ENCODE data around the gene DNAI2.

DNAI2 gene

GRCh38 chr17:74299226-74300009 lies 25.4 kb downstream of the DNAI2 start:
- no peak for DNase-seq (ENCODE audit: extremely low read depth in 1 of 2, low read depth in 1 of 2)

- no peak for DNase-seq (ENCODE audit: extremely low read depth in 1 of 2, low read depth in 1 of 2)
Observed at GRCh38 chr17:74303305-74303704, 29.3 kb downstream of the DNAI2 start.

GRCh38 chr17:74304184-74304583 lies 30.1 kb downstream of the DNAI2 start:
- DNase-seq (ENCODE audit: extremely low read depth in 1 of 2, low read depth in 1 of 2): no peak

- DNase-seq (ENCODE audit: extremely low read depth in 1 of 2, low read depth in 1 of 2): no peak
Observed at GRCh38 chr17:74305865-74306654, 32.0 kb downstream of the DNAI2 start.

- no peak for DNase-seq (ENCODE audit: extremely low read depth in 1 of 2, low read depth in 1 of 2)
Observed at GRCh38 chr17:74307984-74308773, 34.1 kb downstream of the DNAI2 start.

DNA sequence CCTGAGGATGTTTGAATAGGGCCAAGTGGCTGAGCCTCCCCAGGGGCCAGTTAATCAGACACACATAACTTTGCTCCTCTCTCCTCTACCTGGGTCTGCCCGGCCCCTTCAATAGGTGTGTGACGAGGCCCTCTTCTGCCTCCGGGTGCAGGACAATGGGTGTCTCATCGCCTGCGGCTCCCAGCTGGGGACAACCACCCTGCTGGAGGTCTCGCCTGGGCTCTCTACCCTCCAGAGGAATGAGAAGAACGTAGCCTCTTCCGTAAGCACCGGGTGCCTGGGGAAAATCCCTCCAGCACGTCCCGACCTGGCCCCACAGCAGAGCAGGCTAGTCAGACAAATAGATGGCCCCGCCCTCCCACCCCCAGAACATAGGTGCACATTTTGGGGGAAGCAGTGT lies 35.9 kb downstream of the DNAI2 start:
- no peak for DNase-seq (ENCODE audit: extremely low read depth in 1 of 2, low read depth in 1 of 2)

GRCh38 chr17:74314877-74315276 lies 40.8 kb downstream of the DNAI2 start:
- no peak for DNase-seq (ENCODE audit: extremely low read depth in 1 of 2, low read depth in 1 of 2)

DNA sequence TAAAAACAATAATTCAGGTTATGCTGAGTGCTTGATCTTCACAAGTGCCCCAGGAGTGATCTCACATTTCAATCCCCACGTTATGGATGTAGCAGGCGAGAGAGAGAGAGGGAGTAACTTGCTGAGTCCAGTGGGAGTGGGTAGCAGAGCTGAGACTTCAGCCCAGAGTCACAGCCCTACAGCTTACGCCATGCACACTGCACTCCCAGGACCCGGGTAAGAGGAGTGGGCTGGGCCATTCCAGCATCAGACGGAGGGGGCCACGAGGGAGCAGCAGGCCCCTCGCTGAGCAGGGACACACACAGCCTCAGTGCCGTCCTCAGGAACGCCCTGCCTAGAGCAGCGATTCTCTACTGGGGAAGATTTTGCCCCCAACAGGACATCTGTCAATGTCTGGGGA lies 42.2 kb downstream of the DNAI2 start:
- DNase-seq (ENCODE audit: extremely low read depth in 1 of 2, low read depth in 1 of 2): no peak

DNA sequence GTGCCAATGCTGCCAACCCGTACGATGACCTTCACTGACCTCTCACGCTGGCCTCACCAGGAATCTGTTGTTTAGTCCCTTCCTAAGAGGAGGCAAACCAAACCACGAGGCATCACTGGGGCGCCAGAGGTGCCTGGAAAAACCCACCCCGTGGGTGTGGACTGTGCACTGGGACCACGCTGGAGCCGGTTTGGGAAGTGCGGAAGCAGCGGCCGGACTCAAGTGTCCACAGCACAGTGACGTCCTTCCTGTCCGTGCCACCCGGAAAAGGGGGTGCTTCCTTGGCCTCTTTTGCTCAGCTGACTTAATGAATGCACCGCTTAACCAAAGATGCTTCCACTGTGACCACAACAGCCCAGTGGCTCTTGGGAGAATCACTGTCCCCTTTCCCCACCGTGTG lies 43.0 kb downstream of the DNAI2 start:
- DNase-seq (ENCODE audit: extremely low read depth in 1 of 2, low read depth in 1 of 2): no peak

GRCh38 chr17:74318391-74318790 lies 44.4 kb downstream of the DNAI2 start:
- no peak for DNase-seq (ENCODE audit: extremely low read depth in 1 of 2, low read depth in 1 of 2)

DNA sequence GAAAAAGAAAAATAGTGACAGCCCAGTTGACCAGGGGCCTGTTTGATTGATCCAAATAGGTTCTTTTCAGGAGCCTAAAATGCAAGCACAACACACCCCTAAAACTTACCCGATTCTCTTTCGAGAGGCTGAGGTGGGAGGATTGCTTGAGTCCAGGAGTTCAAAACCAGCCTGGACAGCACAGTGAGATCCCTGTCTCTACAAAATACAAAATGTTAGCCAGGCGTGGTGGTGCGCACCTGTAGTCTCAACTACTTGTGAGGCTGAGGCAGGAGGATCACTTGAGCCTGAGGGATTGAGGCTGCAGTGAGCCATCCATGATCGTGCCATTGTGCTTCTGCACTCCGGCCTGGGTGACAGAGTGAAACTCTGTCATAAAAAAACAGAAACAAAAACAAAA lies 50.5 kb downstream of the DNAI2 start:
- no peak for DNase-seq (ENCODE audit: extremely low read depth in 1 of 2, low read depth in 1 of 2)

DNA sequence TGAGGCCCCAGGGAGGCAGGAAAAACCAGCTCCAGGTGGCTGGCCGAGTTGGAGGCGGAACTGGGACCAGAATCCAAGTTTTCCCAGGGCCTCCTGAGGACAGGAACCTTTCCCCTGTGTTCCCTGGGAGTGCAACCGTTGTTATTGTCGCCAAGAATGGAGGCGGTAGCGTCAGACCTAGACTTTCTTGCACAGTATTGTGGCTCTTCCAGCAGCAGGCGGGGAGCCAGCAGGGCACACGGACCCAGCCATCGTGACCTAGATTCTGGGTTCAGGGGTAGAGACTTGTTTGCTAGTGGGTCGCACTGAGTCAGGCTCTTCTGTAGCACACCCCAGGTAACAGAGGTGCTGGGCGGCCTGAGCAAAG lies 51.3 kb downstream of the DNAI2 start:
- DNase-seq (ENCODE audit: extremely low read depth in 1 of 2, low read depth in 1 of 2): no peak

DNA sequence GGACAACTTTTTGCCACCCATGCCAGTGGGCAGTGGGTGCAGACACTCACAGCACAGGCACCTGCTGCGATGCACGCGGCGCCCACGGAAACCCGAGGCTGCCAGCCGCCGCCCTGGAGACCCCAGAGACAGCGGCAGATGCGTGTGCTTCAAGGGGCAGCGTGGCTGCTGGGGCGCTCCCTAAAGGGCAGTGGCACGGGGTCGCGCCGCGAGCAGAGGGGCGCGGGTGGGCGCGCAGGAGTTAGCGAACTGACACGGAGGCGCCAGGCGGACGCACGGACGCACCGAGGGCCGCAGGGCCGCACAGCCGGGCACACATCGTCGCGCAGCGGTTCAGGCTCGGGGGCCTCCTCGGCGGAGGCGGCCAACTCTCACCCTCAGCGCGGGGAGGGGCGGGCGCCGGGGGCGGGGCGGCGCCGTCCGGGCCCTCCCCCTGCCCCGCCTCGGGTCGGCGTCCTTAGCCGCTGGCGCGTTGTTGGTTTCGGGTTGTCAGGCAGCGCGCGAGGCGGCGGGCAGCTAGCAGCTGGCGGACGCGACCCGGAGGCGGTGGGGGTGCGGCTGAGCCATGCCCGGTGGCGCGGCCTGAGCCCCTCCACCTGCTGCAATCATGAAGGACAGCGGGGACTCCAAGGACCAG lies 51.8 kb downstream of the DNAI2 start, which contains the start of gene KIF19:
TSS of gene KIF19 (plus strand) at position 484 of the 637 bp plus-strand sequence. CDS start at position 608, 124 bp downstream.
- peak in 1 of 2 donors; percentile 35 for DNase-seq (ENCODE audit: extremely low read depth in 1 of 2, low read depth in 1 of 2)

DNA sequence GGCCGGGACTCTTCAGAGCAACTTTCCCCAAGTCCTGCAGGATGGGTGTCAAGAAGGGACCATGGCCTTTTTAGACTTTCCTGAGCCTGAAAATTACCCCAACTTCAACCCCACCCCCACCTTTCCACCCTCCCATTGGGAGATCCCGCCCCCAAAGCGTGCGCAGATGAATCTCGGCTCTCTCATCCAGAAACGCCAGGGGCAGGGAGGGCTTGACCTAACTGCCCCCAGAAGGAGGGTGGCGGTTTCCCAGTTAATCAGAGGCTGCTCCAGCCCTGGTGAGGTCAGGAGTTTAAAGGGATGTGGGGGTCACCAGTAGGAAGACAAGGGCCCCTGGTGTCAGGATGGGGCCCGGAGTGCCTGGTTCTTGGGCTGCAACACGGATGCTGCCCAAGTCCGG lies 52.5 kb downstream of the DNAI2 start:
- no peak for DNase-seq (ENCODE audit: extremely low read depth in 1 of 2, low read depth in 1 of 2)

- DNase-seq (ENCODE audit: extremely low read depth in 1 of 2, low read depth in 1 of 2): no peak
Observed at GRCh38 chr17:74328487-74328886, 54.5 kb downstream of the DNAI2 start.

GRCh38 chr17:74329378-74329777 lies 55.3 kb downstream of the DNAI2 start:
- no peak for DNase-seq (ENCODE audit: extremely low read depth in 1 of 2, low read depth in 1 of 2)

GRCh38 chr17:74330446-74330845 lies 56.4 kb downstream of the DNAI2 start:
- DNase-seq (ENCODE audit: extremely low read depth in 1 of 2, low read depth in 1 of 2): no peak

DNA sequence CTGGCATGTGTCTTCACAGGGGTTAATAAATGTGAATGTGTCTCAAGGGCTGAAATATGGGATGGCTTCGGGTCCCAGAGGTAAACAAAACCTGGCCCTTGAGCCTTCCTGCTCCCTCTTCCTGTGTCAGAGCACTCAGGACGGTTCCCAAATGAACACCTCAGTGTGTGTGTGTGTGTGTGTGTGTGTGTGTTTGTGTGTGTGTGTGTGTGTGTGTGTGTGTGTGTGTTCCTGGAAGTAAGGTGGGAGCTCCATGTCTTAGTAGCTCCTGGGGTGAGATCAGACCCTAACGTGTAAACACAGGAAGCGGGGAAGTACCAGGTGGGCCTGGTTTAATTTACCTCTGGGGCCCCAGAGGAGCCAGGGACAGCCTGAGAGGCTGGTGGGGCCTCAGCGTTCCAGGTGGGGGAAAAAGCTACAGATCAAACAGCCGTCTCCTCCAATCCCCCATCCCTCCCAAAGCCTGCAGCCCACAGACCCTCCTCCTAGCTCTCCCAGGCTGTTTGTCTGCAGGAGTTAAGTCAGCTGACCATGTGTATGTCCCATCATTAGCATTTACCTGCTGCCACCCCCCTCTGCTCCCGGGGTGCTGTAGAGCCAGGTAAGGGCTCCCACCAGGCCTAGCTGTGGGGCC lies 58.1 kb downstream of the DNAI2 start:
- no peak for DNase-seq (ENCODE audit: extremely low read depth in 1 of 2, low read depth in 1 of 2)

DNA sequence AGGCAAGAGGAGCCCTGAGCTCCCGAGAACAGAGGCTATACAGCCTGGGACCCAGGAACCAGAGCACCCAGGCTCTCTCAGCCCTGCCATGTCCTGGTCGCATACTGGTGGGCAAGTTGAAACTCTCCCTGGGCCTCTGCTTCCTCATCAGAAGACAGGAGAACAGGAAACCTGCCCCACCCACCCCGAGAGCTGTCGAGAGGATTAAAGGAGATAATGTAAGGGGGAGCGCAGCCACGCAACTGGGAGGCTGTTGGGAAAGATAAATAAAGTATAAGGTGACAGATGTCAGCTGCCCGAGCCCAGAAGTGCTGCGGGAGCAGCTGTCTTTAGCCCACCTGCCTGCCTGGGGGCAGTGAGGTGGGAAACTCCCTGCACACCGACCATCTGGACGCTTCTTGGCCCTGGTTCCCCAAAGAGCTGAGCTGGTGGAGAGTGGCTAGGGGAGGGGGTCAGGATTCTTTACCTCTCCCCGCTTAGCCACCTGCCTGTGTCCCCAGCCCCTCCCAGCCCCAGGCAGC lies 58.8 kb downstream of the DNAI2 start:
- DNase-seq (ENCODE audit: extremely low read depth in 1 of 2, low read depth in 1 of 2): no peak

DNA sequence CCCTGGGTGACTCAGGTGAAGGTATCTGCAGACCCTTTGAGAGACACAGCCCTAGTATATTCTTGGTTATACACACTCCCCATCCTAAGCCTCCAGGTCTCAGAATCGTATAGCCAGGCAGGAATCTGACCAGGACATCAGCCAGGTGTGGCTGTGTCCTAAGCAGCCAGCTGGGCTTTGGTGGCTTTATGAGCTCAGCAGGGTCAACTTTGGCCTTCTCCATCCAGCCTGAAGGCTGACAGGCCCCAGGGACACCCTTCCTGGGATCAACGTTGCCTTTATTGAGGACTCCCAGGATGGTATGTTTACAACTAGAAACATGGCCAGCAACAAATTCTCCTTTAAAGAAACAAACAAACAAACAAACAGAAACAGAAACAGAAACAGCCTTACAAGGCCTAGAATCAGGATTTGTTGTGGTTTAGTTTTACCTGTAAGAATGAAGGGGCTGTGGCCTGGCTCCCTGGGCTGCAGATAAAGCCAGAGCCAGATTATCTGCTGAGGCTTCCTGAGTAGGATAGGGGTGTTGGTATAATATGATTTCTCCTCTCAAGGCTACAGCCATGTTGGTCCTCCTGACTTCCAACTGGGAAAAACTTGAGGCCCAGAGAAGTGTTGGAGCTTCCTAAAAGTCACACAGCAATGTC lies 60.5 kb downstream of the DNAI2 start:
- no peak for DNase-seq (ENCODE audit: extremely low read depth in 1 of 2, low read depth in 1 of 2)
